Measurements from ENCODE around the gene PAQR5. TPM values are rescaled to one million over a fixed set of nuclear protein-coding genes. Genes with fewer than 3 reads are reported as not detected.
"Not testable (repeated sequence)": the region's sequence is repeated elsewhere in the genome, so short reads cannot be mapped to it uniquely, and the experiment has no call there.

PAQR5 gene
- total and polyA plus RNA-seq, 5 experiments from 2014 or later, result not detected

DNA sequence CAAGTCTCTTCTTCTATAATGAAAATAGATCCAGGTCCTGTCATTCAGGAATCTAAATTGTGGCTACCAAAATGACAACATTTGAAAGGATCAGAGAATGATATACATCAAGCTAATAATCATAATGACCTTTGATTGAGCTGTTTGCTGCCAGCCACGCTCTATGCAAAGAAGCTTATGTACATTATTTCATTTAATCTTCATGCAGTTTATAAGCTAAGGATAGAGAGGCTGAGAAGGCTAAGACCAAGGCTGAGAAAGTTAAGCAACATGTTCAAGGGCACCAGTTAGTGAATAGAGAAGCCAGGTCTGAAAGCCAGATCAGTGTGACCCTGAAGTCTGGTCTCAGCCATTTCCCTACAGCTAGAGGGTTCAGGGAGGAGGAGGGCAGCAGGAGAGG, 29.4 kb downstream of the PAQR5 start:
- no peaks in the 10 kb centered on the region for H3K36me3 Mint-ChIP-seq
- no peak for ATAC-seq
- H3K9me3 Mint-ChIP-seq, result peaks cover 0 to 2% (median 0%) of the 10 kb centered on the region in 9 donors
- no peak overlapping the region for H3K4me3 Mint-ChIP-seq
- POLR2A ChIA-PET, result no interaction called here
- no peak overlapping the region for H3K27ac Mint-ChIP-seq
- H3K4me1 Mint-ChIP-seq, result peaks cover 0 to 3% (median 0%) of the 10 kb centered on the region in 4 donors
- no peak for DNase-seq
- H3K27me3 Mint-ChIP-seq, result peaks cover 0 to 14% (median 6%) of the 10 kb centered on the region in 5 donors

DNA sequence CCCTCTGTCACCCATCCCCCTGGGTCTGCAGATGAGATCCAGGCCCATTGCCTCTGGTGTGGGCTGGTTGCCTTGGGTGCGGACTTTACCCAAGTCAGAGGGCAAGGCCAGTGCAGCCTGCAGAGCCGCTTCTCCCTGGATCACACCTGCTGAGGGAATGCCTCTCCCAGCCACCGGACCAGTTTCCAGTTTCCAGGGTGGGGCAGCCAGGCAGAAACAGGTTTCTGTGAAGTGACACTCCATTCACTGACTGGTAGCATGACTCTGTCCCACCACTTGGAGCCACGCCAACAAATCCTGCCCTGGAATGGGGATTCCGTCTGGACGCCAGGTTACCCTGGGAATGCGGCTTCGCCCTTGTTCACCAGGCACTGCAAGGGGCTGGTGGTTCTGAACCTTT, 30.0 kb downstream of the PAQR5 start:
- no peak for ATAC-seq
- peaks cover 0 to 2% (median 0%) of the 10 kb centered on the region in 9 donors for H3K9me3 Mint-ChIP-seq
- peaks cover 0 to 3% (median 0%) of the 10 kb centered on the region in 4 donors for H3K4me1 Mint-ChIP-seq
- H3K27ac Mint-ChIP-seq, result no peak overlapping the region
- POLR2A ChIA-PET, result no interaction called here
- no peak overlapping the region for H3K4me3 Mint-ChIP-seq
- no peak for DNase-seq
- H3K27me3 Mint-ChIP-seq, result peaks cover 0 to 14% (median 6%) of the 10 kb centered on the region in 5 donors
- no peaks in the 10 kb centered on the region for H3K36me3 Mint-ChIP-seq

DNA sequence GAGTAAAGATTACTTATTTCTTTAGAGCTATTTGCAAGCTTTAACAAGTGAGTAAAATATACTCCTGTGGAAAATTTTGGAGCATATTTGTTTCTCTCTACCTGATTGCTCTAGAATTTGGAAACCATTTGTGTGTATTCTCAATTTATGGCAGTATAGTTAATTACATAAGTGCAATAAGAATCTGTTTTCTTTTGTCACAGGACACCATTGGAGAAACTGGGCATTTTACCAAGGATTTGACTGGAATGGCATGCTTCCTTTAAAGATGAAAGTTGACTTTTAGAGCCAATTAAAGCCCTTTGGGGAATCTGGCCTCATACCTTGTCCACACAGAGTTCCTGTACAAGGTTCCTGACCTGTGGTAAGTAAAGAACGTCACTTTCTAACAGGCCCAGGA, 38.4 kb downstream of the PAQR5 start:
- no peak for ATAC-seq
- Mint-ChIP-seq H3K4me3 (no peak overlapping the region), H3K27ac (no peak overlapping the region), H3K36me3 (peaks cover 0 to 5% (median 4%) of the 10 kb centered on the region in 3 donors), H3K27me3 (peaks cover 0 to 5% (median 1%) of the 10 kb centered on the region in 5 donors), H3K4me1 (no peaks in the 10 kb centered on the region), H3K9me3 (peaks cover 0 to 18% (median 0%) of the 10 kb centered on the region in 9 donors)
- POLR2A ChIA-PET, result no interaction called here
- no peak for DNase-seq

DNA sequence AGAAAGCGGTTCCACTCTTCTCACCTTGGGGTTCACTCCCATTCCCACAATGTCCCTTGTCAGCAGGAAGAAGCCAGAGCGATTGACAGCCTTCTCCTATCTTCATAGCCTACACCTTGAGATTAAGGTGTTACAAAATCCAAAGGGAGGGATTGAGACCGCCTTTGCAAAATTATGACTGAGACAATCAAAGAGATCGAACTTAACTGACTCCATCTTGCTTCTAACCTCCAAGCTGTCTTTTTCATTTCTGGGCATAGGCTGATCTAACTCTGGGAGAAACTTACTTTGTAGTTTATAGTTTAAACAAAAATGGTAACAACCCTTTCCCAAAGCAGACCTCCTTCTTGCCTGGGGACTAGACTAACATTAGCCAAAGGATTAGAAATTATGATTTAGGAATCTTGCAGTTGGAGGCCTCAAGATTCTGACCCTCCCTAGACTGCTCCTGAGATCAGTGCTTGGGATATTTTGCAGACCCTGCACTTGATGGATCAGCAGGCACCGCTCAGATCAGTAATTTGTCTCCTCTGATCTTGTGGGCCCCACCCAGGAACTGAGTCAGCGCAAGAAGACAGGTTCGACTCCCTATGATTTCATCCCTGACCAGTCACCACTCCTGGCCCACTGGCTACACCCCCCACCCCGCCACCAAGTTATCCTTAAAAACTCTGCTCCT, 40.0 kb downstream of the PAQR5 start:
- DNase-seq, result no peak
- ATAC-seq, result no peak
- POLR2A ChIA-PET, result no interaction called here
- no peaks in the 10 kb centered on the region for H3K4me1 Mint-ChIP-seq
- H3K27me3 Mint-ChIP-seq, result peaks cover 0 to 5% (median 1%) of the 10 kb centered on the region in 5 donors
- peaks cover 0 to 18% (median 0%) of the 10 kb centered on the region in 9 donors for H3K9me3 Mint-ChIP-seq
- no peak overlapping the region for H3K4me3 Mint-ChIP-seq
- H3K27ac Mint-ChIP-seq, result no peak overlapping the region
- H3K36me3 Mint-ChIP-seq, result peaks cover 0 to 5% (median 4%) of the 10 kb centered on the region in 3 donors

DNA sequence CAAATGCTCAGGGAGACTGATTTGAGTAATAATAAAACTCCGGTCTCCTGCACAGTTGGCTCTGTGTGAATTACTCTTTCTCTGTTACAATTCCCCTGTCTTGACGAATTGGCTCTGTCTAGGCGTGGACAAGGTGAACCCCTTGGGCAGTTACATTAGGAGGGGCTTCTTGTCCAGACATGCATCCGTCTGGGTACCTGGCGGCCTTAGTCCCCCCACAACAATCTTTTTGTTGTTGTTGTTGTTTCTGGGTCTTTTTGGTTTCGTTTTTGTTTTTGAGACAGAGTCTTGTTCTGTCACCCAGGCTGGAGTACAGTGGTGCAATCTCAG, 40.5 kb downstream of the PAQR5 start:
- H3K36me3 Mint-ChIP-seq, POLR2A ChIA-PET, ATAC-seq, H3K4me1 Mint-ChIP-seq, H3K27ac Mint-ChIP-seq, DNase-seq, H3K4me3 Mint-ChIP-seq, H3K27me3 Mint-ChIP-seq: not testable (repeated sequence)
- H3K9me3 Mint-ChIP-seq, result peaks cover 0 to 18% (median 0%) of the 10 kb centered on the region in 9 donors

DNA sequence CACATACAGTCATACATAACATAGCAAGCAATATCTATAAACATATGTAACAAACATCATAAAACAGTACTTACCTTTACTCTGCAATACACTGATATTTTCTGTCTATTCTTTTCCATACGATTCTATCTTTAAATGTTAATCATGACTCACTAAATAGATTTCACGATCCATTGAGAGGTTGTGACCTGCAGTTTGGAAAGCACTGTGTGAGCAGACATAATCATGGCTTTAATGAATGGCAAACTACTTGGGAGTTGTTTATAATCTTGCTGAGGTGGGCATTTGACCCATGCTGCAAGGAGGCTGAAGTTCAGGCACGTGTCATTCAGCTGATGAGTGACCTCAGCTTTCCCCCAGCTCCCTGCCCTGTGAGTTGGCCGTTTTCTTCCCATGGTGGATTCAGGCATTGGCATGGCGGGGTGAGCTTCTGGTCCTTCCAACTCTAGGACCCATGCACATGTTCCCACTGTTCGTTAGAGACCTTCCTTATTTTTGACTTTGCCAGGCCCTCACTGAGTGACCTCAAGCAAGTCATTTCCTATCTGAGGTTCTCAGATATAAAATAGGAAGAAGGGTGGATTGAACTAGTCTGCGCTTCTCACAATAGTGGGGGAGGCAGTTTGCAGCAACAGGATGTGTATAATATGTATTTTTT, 41.7 kb downstream of the PAQR5 start:
- H3K27me3 Mint-ChIP-seq, result peaks cover 0 to 14% (median 1%) of the 10 kb centered on the region in 5 donors
- peaks cover 0 to 5% (median 4%) of the 10 kb centered on the region in 3 donors for H3K36me3 Mint-ChIP-seq
- ATAC-seq (no peak), DNase-seq (no peak)
- H3K27ac Mint-ChIP-seq, result no peak overlapping the region
- H3K9me3 Mint-ChIP-seq, result peaks cover 0 to 13% (median 0%) of the 10 kb centered on the region in 9 donors
- H3K4me3 Mint-ChIP-seq, result no peak overlapping the region
- POLR2A ChIA-PET, result no interaction called here
- no peaks in the 10 kb centered on the region for H3K4me1 Mint-ChIP-seq

DNA sequence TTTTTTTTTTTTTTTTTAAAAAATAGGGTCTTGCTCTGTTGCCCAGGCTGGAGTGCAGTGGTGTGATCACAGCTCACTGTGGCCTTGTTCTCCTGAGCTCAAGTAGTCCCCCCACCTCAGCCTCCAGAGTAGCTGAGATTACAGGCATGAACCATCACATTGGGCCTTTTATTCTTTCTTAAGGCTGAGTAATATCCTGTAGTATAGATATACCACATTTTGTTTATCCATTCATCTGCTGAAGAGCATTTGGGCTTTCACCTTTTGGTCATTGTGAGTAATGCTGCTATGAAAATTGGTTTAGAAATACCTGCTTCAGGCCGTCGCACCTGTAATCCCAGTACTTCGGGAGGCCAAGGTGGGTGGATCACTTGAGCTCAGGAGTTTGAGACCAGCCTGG, 42.6 kb downstream of the PAQR5 start:
- Mint-ChIP-seq H3K4me3 (no peak overlapping the region), H3K27ac (no peak overlapping the region), H3K9me3 (peaks cover 0 to 8% (median 0%) of the 10 kb centered on the region in 9 donors), H3K36me3 (peaks cover 0 to 4% (median 0%) of the 10 kb centered on the region in 3 donors), H3K27me3 (peaks cover 0 to 14% (median 1%) of the 10 kb centered on the region in 5 donors), H3K4me1 (no peaks in the 10 kb centered on the region)
- no peak for DNase-seq
- no peak for ATAC-seq
- POLR2A ChIA-PET, result no interaction called here

DNA sequence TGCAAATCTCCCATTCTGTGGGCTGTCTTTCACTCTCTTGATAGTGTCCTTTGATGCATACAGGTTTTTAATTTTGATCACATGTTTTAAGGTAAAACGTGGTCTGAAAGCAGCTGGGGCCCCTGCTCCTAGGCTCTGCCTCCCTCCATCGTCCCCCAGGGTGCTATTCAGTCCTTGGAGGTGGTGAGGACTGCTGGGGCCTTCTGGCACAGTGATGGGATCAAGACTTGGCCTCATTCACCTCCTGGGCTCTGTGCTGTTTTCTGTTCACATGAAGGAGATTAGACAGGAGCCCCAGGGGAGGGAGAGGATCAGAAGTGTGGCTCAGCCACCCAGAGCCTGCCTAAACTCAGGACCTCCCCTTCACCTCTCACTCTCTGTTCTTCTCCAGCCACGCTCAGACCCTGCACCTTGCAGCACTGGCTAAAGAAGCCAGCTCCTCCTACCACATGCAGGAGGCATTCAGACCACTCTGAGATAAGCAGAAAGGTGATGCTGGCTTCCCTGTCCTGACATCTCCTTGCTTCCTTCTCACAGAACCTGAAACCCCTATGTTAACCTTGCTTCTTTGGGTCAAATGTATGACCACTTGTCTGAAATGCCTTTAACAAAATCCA, 43.9 kb downstream of the PAQR5 start:
- ATAC-seq, result no peak
- Mint-ChIP-seq H3K36me3 (peaks cover 0 to under 1% (median 0%) of the 10 kb centered on the region in 3 donors), H3K27me3 (peaks cover 0 to 14% (median 1%) of the 10 kb centered on the region in 5 donors), H3K27ac (no peak overlapping the region), H3K4me1 (no peaks in the 10 kb centered on the region), H3K4me3 (no peak overlapping the region), H3K9me3 (peaks cover 0 to 3% (median 0%) of the 10 kb centered on the region in 9 donors)
- POLR2A ChIA-PET, result no interaction called here
- no peak for DNase-seq

DNA sequence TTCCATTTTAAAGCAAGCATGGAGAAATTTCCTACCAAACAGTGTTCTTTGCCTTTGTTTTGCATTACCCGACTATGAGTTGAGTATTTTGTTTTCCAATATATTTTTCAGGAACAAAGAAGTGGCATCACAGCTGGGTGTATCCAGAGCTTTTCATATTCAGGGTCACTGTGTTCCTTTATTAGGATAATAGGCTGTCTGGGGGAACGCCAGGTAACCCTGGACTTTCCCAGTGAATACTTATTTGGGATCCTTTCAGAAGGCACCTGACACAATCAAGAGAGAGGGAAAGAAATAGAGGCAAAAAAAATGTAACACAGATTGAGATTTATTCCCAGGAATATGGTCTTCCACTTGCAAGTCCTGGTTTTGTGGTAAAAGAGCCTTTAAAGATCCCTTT, 44.4 kb downstream of the PAQR5 start:
- POLR2A ChIA-PET, result no interaction called here
- no peak for DNase-seq
- no peak overlapping the region for H3K4me3 Mint-ChIP-seq
- no peak overlapping the region for H3K27ac Mint-ChIP-seq
- H3K27me3 Mint-ChIP-seq, result peaks cover 0 to 14% (median 1%) of the 10 kb centered on the region in 5 donors
- H3K36me3 Mint-ChIP-seq, result no peaks in the 10 kb centered on the region
- ATAC-seq, result no peak
- H3K9me3 Mint-ChIP-seq, result peaks cover 0 to 3% (median 0%) of the 10 kb centered on the region in 9 donors
- no peaks in the 10 kb centered on the region for H3K4me1 Mint-ChIP-seq

DNA sequence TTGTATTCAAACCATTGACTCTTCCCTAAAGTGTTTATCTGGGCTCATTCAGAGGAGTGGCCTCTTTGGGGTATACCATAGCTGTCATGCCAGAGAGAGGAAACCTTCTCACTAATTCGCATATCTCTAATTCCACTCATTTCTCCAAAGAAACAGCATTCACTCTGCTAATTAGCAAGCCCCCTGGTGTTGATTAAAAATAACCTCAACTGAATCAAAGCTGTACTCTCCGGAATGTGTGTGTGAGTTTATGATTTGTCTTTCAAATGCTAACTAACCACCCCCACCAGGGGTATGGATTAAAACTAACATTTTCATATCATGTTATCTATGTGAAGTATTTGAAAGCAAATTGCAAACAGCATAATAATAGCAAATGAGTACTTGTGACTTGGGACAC, 45.5 kb downstream of the PAQR5 start:
- DNase-seq, result no peak
- Mint-ChIP-seq H3K27me3 (peaks cover 0 to 14% (median 1%) of the 10 kb centered on the region in 5 donors), H3K4me3 (no peak overlapping the region), H3K4me1 (no peaks in the 10 kb centered on the region), H3K9me3 (no peaks in the 10 kb centered on the region), H3K36me3 (no peaks in the 10 kb centered on the region), H3K27ac (no peak overlapping the region)
- no peak for ATAC-seq
- POLR2A ChIA-PET, result no interaction called here

DNA sequence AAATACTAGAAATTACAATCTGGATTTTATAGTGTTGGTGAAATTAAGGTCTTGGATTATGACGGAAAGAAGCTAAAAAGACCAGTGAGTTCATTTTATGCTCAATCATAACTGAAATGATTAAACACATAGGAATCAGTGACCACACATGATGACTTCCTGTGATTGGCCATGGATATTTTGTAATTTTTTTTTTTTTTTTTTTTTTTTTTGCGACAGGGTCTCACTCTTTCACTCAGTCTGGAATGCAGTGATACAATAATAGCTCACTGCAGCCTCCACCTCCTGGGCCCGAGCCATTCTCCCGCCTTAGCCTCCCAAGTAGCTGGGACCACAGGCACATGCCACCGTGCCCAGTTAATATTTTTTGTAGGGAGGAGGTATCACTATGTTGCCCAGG, 47.4 kb downstream of the PAQR5 start:
- POLR2A ChIA-PET, result no interaction called here
- DNase-seq (no peak), ATAC-seq (no peak)
- Mint-ChIP-seq H3K27me3 (peaks cover 0 to 14% (median 1%) of the 10 kb centered on the region in 5 donors), H3K9me3 (no peaks in the 10 kb centered on the region), H3K27ac (no peak overlapping the region), H3K4me3 (no peak overlapping the region), H3K4me1 (no peaks in the 10 kb centered on the region), H3K36me3 (no peaks in the 10 kb centered on the region)

DNA sequence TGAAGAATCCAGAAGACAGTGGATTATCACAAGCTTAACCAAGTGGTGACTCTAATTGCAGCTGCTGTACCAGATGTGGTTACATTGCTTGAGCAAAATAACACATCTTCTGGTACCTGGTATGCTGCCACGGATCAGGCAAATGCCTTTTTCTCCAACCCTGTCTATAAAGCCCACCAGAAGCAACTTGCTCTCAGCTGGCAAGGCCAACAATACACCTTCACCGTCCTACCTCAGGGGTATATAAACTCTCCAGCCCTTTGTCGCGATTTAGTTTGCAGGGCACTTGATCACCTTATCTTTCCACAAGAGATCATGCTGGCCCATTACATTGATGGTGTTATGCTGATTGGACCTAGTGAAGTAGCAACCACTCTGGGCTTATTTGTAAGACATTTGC, 52.6 kb downstream of the PAQR5 start:
- no peak overlapping the region for H3K27ac Mint-ChIP-seq
- DNase-seq (no peak), ATAC-seq (no peak)
- no peak overlapping the region for H3K4me3 Mint-ChIP-seq
- H3K27me3 Mint-ChIP-seq, result no peaks in the 10 kb centered on the region
- H3K4me1 Mint-ChIP-seq, result no peaks in the 10 kb centered on the region
- H3K9me3 Mint-ChIP-seq, result no peaks in the 10 kb centered on the region
- H3K36me3 Mint-ChIP-seq, result no peaks in the 10 kb centered on the region
- POLR2A ChIA-PET, result no interaction called here

DNA sequence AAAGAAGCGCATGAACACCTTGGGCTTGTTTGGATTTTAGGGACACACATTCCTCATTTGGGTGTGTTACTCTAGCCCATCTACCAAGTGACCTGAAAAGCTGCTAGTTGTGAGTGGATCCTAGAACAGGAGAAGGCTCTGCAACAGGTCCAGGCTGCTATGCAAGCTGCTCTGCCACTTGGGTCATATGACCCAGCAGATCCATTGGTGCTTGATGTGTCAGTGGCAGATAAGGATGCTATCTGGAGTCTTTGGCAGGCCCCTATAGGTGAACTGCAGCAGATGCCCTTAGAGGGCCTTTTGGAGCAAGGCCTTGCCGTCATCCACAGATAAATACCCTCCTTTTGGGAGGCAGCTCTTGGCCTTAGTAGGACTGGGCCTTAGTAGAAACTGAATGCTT, 53.2 kb downstream of the PAQR5 start:
- H3K4me3 Mint-ChIP-seq, result no peak overlapping the region
- no peaks in the 10 kb centered on the region for H3K4me1 Mint-ChIP-seq
- DNase-seq (no peak), ATAC-seq (no peak)
- H3K36me3 Mint-ChIP-seq, result no peaks in the 10 kb centered on the region
- no peaks in the 10 kb centered on the region for H3K9me3 Mint-ChIP-seq
- POLR2A ChIA-PET, result no interaction called here
- peaks cover 0 to 3% (median 0%) of the 10 kb centered on the region in 5 donors for H3K27me3 Mint-ChIP-seq
- no peak overlapping the region for H3K27ac Mint-ChIP-seq
